Subcutaneous abdominal adipose tissue (tissue), 5 donors: Measurements from ENCODE around the gene BSG.

Experiments used
- H3K27ac ChIP-seq: one replicate; pipeline ENCODE4 v1.7.0; 2013; ENCODE audit warnings: low read depth, mild to moderate bottlenecking, inconsistent platforms, low read length, moderate library complexity
- H3K27me3 ChIP-seq, 5 donors: one replicate each; pipeline ENCODE4 v1.7.0; 2013; ENCODE audit warnings: low read length in 5 of 5, inconsistent platforms in 1 of 5; ENCODE audit not compliant: control insufficient read depth in 5 of 5, insufficient read depth in 4 of 5
- H3K36me3 ChIP-seq, 5 donors: one replicate each; pipeline ENCODE4 v1.7.0; 2013; ENCODE audit warnings: low read length in 5 of 5; ENCODE audit not compliant: control insufficient read depth in 5 of 5, insufficient read depth in 5 of 5
- H3K4me1 ChIP-seq, 5 donors: one replicate each; pipeline ENCODE4 v1.7.0; 2013; ENCODE audit warnings: low read length in 5 of 5, mild to moderate bottlenecking in 3 of 5, moderate library complexity in 1 of 5; ENCODE audit not compliant: control insufficient read depth in 5 of 5, insufficient read depth in 5 of 5
- H3K4me3 ChIP-seq, 5 donors: one replicate each; pipeline ENCODE4 v1.7.0; 2013; ENCODE audit warnings: low read length in 5 of 5, low read depth in 1 of 5
- H3K9ac ChIP-seq, 5 donors: one replicate each; pipeline ENCODE4 v1.7.0; 2013; ENCODE audit warnings: low read length in 5 of 5, mild to moderate bottlenecking in 4 of 5, moderate library complexity in 3 of 5
- H3K9me3 ChIP-seq, 5 donors: one replicate each; pipeline ENCODE4 v1.7.0; 2013; ENCODE audit warnings: low read length in 5 of 5; ENCODE audit not compliant: control insufficient read depth in 5 of 5
- donor health status: healthy.
- donor health status: healthy.
- donor health status: healthy.
- donor health status: healthy.
- donor health status: healthy.

The BSG gene

GRCh38 chr19:612941-613340 is 40.5 kb downstream of the BSG start:
- H3K27me3 ChIP-seq, result peaks cover 0 to 28% (median 18%) of the 10 kb centered on the region in 5 donors
- peaks cover 0 to 28% (median 9%) of the 10 kb centered on the region in 5 donors for H3K4me1 ChIP-seq
- no peak overlapping the region for H3K9ac ChIP-seq
- no peaks in the 10 kb centered on the region for H3K9me3 ChIP-seq
- no peak overlapping the region for H3K27ac ChIP-seq
- H3K4me3 ChIP-seq, result no peak overlapping the region
- peaks cover 0 to 8% (median 7%) of the 10 kb centered on the region in 5 donors for H3K36me3 ChIP-seq

GRCh38 chr19:613732-614567 is 41.6 kb downstream of the BSG start:
- no peaks in the 10 kb centered on the region for H3K9me3 ChIP-seq
- no peak overlapping the region for H3K27ac ChIP-seq
- peaks cover 0 to 18% (median 17%) of the 10 kb centered on the region in 5 donors for H3K36me3 ChIP-seq
- no peak overlapping the region for H3K4me3 ChIP-seq
- no peak overlapping the region for H3K9ac ChIP-seq
- H3K4me1 ChIP-seq, result peaks cover 0 to 20% (median 9%) of the 10 kb centered on the region in 5 donors
- H3K27me3 ChIP-seq, result peaks cover 0 to 31% (median 21%) of the 10 kb centered on the region in 5 donors

- H3K27ac ChIP-seq, result no peak overlapping the region
- no peaks in the 10 kb centered on the region for H3K9me3 ChIP-seq
- H3K27me3 ChIP-seq, result peaks cover 0 to 26% (median 21%) of the 10 kb centered on the region in 5 donors
- no peak overlapping the region for H3K9ac ChIP-seq
- H3K4me3 ChIP-seq, result no peak overlapping the region
- peaks cover 0 to 34% (median 33%) of the 10 kb centered on the region in 5 donors for H3K36me3 ChIP-seq
- H3K4me1 ChIP-seq, result peaks cover 0 to 12% (median 9%) of the 10 kb centered on the region in 5 donors
Measured at GRCh38 chr19:615619-616018, 43.2 kb downstream of the BSG start.

- H3K27ac ChIP-seq, result no peak overlapping the region
- H3K36me3 ChIP-seq, result peaks cover 0 to 37% (median 33%) of the 10 kb centered on the region in 5 donors
- H3K9me3 ChIP-seq, result no peaks in the 10 kb centered on the region
- no peak overlapping the region for H3K9ac ChIP-seq
- peaks cover 0 to 7% (median 3%) of the 10 kb centered on the region in 5 donors for H3K4me1 ChIP-seq
- H3K4me3 ChIP-seq, result no peak overlapping the region
- H3K27me3 ChIP-seq, result peaks cover 0 to 23% (median 17%) of the 10 kb centered on the region in 5 donors
Measured at GRCh38 chr19:616062-616700, 43.8 kb downstream of the BSG start.

- H3K27ac ChIP-seq, result no peak overlapping the region
- no peaks in the 10 kb centered on the region for H3K9me3 ChIP-seq
- no peak overlapping the region for H3K4me3 ChIP-seq
- H3K9ac ChIP-seq, result no peak overlapping the region
- peaks cover 0 to 21% (median 16%) of the 10 kb centered on the region in 5 donors for H3K27me3 ChIP-seq
- peaks cover 0 to 3% (median 0%) of the 10 kb centered on the region in 5 donors for H3K4me1 ChIP-seq
- peaks cover 0 to 44% (median 40%) of the 10 kb centered on the region in 5 donors for H3K36me3 ChIP-seq
Measured at GRCh38 chr19:616747-617526, 44.5 kb downstream of the BSG start.

GRCh38 chr19:617551-618246 is 45.3 kb downstream of the BSG start:
- no peak overlapping the region for H3K9ac ChIP-seq
- peaks cover 0 to 52% (median 48%) of the 10 kb centered on the region in 5 donors for H3K36me3 ChIP-seq
- H3K4me1 ChIP-seq, result peaks cover 0 to 3% (median 0%) of the 10 kb centered on the region in 5 donors
- no peak overlapping the region for H3K27ac ChIP-seq
- H3K9me3 ChIP-seq, result no peaks in the 10 kb centered on the region
- H3K4me3 ChIP-seq, result no peak overlapping the region
- H3K27me3 ChIP-seq, result peaks cover 0 to 21% (median 13%) of the 10 kb centered on the region in 5 donors

GRCh38 chr19:618247-618619 is 45.8 kb downstream of the BSG start:
- Histone ChIP-seq H3K27me3 (peaks cover 0 to 17% (median 13%) of the 10 kb centered on the region in 5 donors), H3K36me3 (peaks cover 0 to 57% (median 51%) of the 10 kb centered on the region in 5 donors), H3K4me1 (peaks cover 0 to 3% (median 0%) of the 10 kb centered on the region in 5 donors), H3K4me3 (no peak overlapping the region), H3K27ac (no peak overlapping the region), H3K9me3 (no peaks in the 10 kb centered on the region), H3K9ac (no peak overlapping the region)

- Histone ChIP-seq H3K27ac (no peak overlapping the region), H3K9ac (no peak overlapping the region), H3K9me3 (no peaks in the 10 kb centered on the region), H3K27me3 (peaks cover 0 to 17% (median 13%) of the 10 kb centered on the region in 5 donors), H3K36me3 (peaks cover 0 to 63% (median 57%) of the 10 kb centered on the region in 5 donors), H3K4me1 (peaks cover 0 to 3% (median 0%) of the 10 kb centered on the region in 5 donors), H3K4me3 (no peak overlapping the region)
Measured at GRCh38 chr19:618674-619285, 46.4 kb downstream of the BSG start.
